Measurements from ENCODE around the gene NDUFB10. TPM values are rescaled to one million over a fixed set of nuclear protein-coding genes. Genes with fewer than 3 reads are reported as not detected.

The NDUFB10 gene
- total RNA-seq, 2 experiments from 2014 or later, result 126 to 129 TPM

- H3K27me3 Mint-ChIP-seq, result no peaks in the 10 kb centered on the region
- no peaks in the 10 kb centered on the region for H3K9me3 Mint-ChIP-seq
- TF ChIP-seq CTCF (IDR thresholded peaks at IDR 0.05), result no peak
- no peak for ATAC-seq
- intact Hi-C loops (cut with micrococcal nuclease), result no loop called here
- peaks cover 36% of the 10 kb centered on the region for H3K4me1 Mint-ChIP-seq (ENCODE audit: low read depth)
- H3K27ac Mint-ChIP-seq, result peak overlapping the region; percentile 96
- ChIA-PET CTCF (interaction anchor here (0.9 to 1.4 kb wide), 3 partner anchors 17 to 192 kb away, joined by 3 to 4 read pairs (median 3); partner anchors contain the start of genes GFER and TRAF7), POLR2A (interaction anchor here (0.5 to 14.3 kb wide), 29 partner anchors 9 to 804 kb away, joined by 3 to 505 read pairs (median 4); partner anchors contain the start of genes GFER, MEIOB, MSRB1 and NOXO1)
- H3K4me3 Mint-ChIP-seq, result peak overlapping the region; percentile 98
- peak; percentile 40 for DNase-seq
- peaks cover 56% of the 10 kb centered on the region for H3K36me3 Mint-ChIP-seq (ENCODE audit: low read depth)
Measured at GRCh38 chr16:1963806-1964505, 4.6 kb downstream of the NDUFB10 start.

- TF ChIP-seq CTCF (IDR thresholded peaks at IDR 0.05), result no peak
- Mint-ChIP-seq H3K4me1 (ENCODE audit: low read depth) (peaks cover 33% of the 10 kb centered on the region), H3K27me3 (no peaks in the 10 kb centered on the region), H3K27ac (peak within 1 kb of the TSS; percentile 96), H3K4me3 (peak within 1 kb of the TSS; percentile 98), H3K36me3 (ENCODE audit: low read depth) (peaks cover 55% of the 10 kb centered on the region), H3K9me3 (no peaks in the 10 kb centered on the region)
- peak; percentile 99 for DNase-seq
- ChIA-PET POLR2A (interaction anchor here (0.6 to 14.3 kb wide), 35 partner anchors 10 to 803 kb away, joined by 3 to 505 read pairs (median 3); partner anchors contain the start of genes GFER, MEIOB, MSRB1 and NME3), CTCF (interaction anchor here (0.9 to 1.4 kb wide), 4 partner anchors 18 to 191 kb away, joined by 3 to 4 read pairs (median 3); partner anchors contain the start of genes GFER and TRAF7)
- peak; percentile 87 for ATAC-seq
- intact Hi-C loops (cut with micrococcal nuclease), result no loop called here
Measured at GRCh38 chr16:1964506-1965395, 5.4 kb downstream of the NDUFB10 start, which contains the start of gene RPS2. Gene RPS2 (minus strand): TSS chr16:1964826. CDS start chr16:1964625, 201 bp downstream.

- intact Hi-C loops (cut with micrococcal nuclease), result no loop called here
- ChIA-PET CTCF (interaction anchor here (1.0 to 1.4 kb wide), 2 partner anchors 19 to 38 kb away, joined by 3 to 4 read pairs; partner anchors contain the start of gene GFER), POLR2A (interaction anchor here (0.7 to 14.3 kb wide), 24 partner anchors 10 to 250 kb away, joined by 3 to 505 read pairs (median 4); partner anchors contain the start of genes EME2, GFER, MRPS34 and MSRB1)
- Mint-ChIP-seq H3K4me3 (peak overlapping the region; percentile 98), H3K4me1 (ENCODE audit: low read depth) (peaks cover 31% of the 10 kb centered on the region), H3K9me3 (no peaks in the 10 kb centered on the region), H3K27ac (peak overlapping the region; percentile 96), H3K27me3 (no peaks in the 10 kb centered on the region), H3K36me3 (ENCODE audit: low read depth) (peaks cover 49% of the 10 kb centered on the region)
- ATAC-seq (no peak), DNase-seq (peak; percentile 31)
- TF ChIP-seq CTCF (IDR thresholded peaks at IDR 0.05), result no peak
Measured at GRCh38 chr16:1965396-1966001, 6.2 kb downstream of the NDUFB10 start.

GRCh38 chr16:1966460-1966859, 7.1 kb downstream of the NDUFB10 start, which contains the start of gene RNF151:
Gene RNF151 (plus strand): TSS chr16:1966856. CDS start chr16:1966882, 26 bp downstream.
- peaks cover 42% of the 10 kb centered on the region for H3K36me3 Mint-ChIP-seq (ENCODE audit: low read depth)
- peak within 1 kb of the TSS; percentile 98 for H3K4me3 Mint-ChIP-seq
- H3K27ac Mint-ChIP-seq, result peak within 1 kb of the TSS; percentile 96
- intact Hi-C loops (cut with micrococcal nuclease), result no loop called here
- CTCF ChIA-PET, result no interaction called here
- no peak for DNase-seq
- ATAC-seq, result no peak
- no peaks in the 10 kb centered on the region for H3K9me3 Mint-ChIP-seq
- H3K4me1 Mint-ChIP-seq (ENCODE audit: low read depth), result peaks cover 28% of the 10 kb centered on the region
- POLR2A ChIA-PET, result interaction anchor here (0.7 to 14.3 kb wide), 7 partner anchors 18 to 194 kb away, joined by 3 to 505 read pairs (median 8); partner anchors contain the start of genes EME2, GFER, MRPS34 and MSRB1
- TF ChIP-seq CTCF (IDR thresholded peaks at IDR 0.05), result no peak
- H3K27me3 Mint-ChIP-seq, result no peaks in the 10 kb centered on the region

Measured in activated CD8-positive, alpha-beta T cell treated with anti-CD3 and anti-CD28 coated beads for 36 hours (primary cell).